IMR-90 (cell line): ENCODE measurements around the gene LAP3. TPM values are rescaled to one million over a fixed set of nuclear protein-coding genes. Genes with fewer than 3 reads are reported as not detected.
A peak's percentile ranks its signal among the peaks of the same experiment; 100 is the strongest.

Source experiments
- ATAC-seq: fragments of 200-7000 bp; cut with Tn5 transposase; 2 replicates; pipeline ENCODE4 v1.9.1; 2020; ENCODE audit warnings: low read depth, mild to moderate bottlenecking, moderate library complexity
- BruUV-seq: library from RNA; stranded (reverse); fragments of 400-500 nt; replicated peaks from 2 replicates; lab custom pipeline; 2021; lab: Mats Ljungman, UMichigan
- CTCF ChIA-PET: fragments of 300-600 bp; formaldehyde crosslinking; extraction: SDS; loops from one replicate; lab custom pipeline; 2021; ENCODE audit warnings: antibody characterized with exemption; lab: Yijun Ruan, JAX
- POLR2A ChIA-PET: fragments of 300-600 bp; sonication (Branson Sonifier 250); formaldehyde crosslinking; loops from one replicate; lab custom pipeline; 2022; ENCODE audit warnings: antibody characterized with exemption; ENCODE audit not compliant: unreplicated experiment; lab: Charles Lee
- DNase-seq: peaks from one replicate; pipeline ENCODE4 v3.0.0; 2013
- H2AFZ ChIP-seq: replicated peaks from 2 replicates; pipeline ENCODE3; 2013; ENCODE audit warnings: low read length, mild to moderate bottlenecking; ENCODE audit not compliant: poor library complexity
- H2AK5ac ChIP-seq: 2 replicates; pipeline ENCODE4 v1.6.1; 2013; ENCODE audit warnings: low read depth, low read length, inconsistent platforms
- H2AK9ac ChIP-seq: replicated peaks from 2 replicates; pipeline ENCODE3; 2013; ENCODE audit warnings: mild to moderate bottlenecking, low read depth, low read length, moderate library complexity; ENCODE audit not compliant: poor library complexity
- H2BK120ac ChIP-seq: 2 replicates; pipeline ENCODE4 v1.6.1; 2013; ENCODE audit warnings: low read depth, low read length, inconsistent platforms
- H2BK15ac ChIP-seq: 3 replicates; pipeline ENCODE4 v1.6.1; 2013; ENCODE audit warnings: low read depth, low read length, inconsistent platforms
- H2BK20ac ChIP-seq: 2 replicates; pipeline ENCODE4 v1.6.1; 2013; ENCODE audit warnings: low read depth, mild to moderate bottlenecking, inconsistent platforms, low read length, moderate library complexity
- H2BK5ac ChIP-seq: 2 replicates; pipeline ENCODE4 v1.6.1; 2013; ENCODE audit warnings: mild to moderate bottlenecking, low read depth, low read length, inconsistent platforms; ENCODE audit not compliant: poor library complexity, severe bottlenecking
- H3K14ac ChIP-seq: replicated peaks from 2 replicates; pipeline ENCODE4 v1.6.1; 2013; ENCODE audit warnings: low read depth, low read length, inconsistent platforms
- H3K18ac ChIP-seq: 2 replicates; pipeline ENCODE4 v1.6.1; 2013; ENCODE audit warnings: low read depth, low read length, control low read depth
- H3K23ac ChIP-seq: 2 replicates; pipeline ENCODE4 v1.6.1; 2013; ENCODE audit warnings: low read depth, low read length, inconsistent platforms
- H3K27ac ChIP-seq: 2 replicates; pipeline ENCODE4 v1.5.1; 2013; ENCODE audit warnings: mild to moderate bottlenecking, control low read depth, low read length; ENCODE audit not compliant: insufficient read depth
- H3K27me3 ChIP-seq: 2 replicates; pipeline ENCODE4 v1.6.1; 2013; ENCODE audit warnings: low read length; ENCODE audit not compliant: control insufficient read depth, insufficient read depth
- H3K36me3 ChIP-seq: 2 replicates; pipeline ENCODE4 v1.6.1; 2013; ENCODE audit warnings: low read length, mixed read lengths; ENCODE audit not compliant: control insufficient read depth, insufficient read depth
- H3K4ac ChIP-seq: 2 replicates; pipeline ENCODE4 v1.6.1; 2013; ENCODE audit warnings: low read depth, low read length, inconsistent platforms
- H3K4me1 ChIP-seq: 2 replicates; pipeline ENCODE4 v1.6.1; 2013; ENCODE audit warnings: low read length, mixed read lengths; ENCODE audit not compliant: control insufficient read depth, insufficient read depth
- H3K4me2 ChIP-seq: 2 replicates; pipeline ENCODE4 v1.6.1; 2013; ENCODE audit warnings: low read depth, mild to moderate bottlenecking, control low read depth, low read length, moderate library complexity
- H3K4me3 ChIP-seq: 2 replicates; pipeline ENCODE4 v1.5.1; 2013; ENCODE audit warnings: low read depth, mild to moderate bottlenecking, control low read depth, low read length, moderate library complexity; ENCODE audit not compliant: insufficient read depth
- H3K56ac ChIP-seq: 2 replicates; pipeline ENCODE4 v1.6.1; 2013; ENCODE audit warnings: low read length, inconsistent platforms; ENCODE audit not compliant: insufficient read depth; ENCODE audit errors: extremely low read depth
- H3K79me1 ChIP-seq, 2 experiments: 2 replicates each; pipeline ENCODE4 v1.6.1; 2013; ENCODE audit warnings: low read length in 2 of 2, inconsistent platforms in 1 of 2, low read depth in 1 of 2
- H3K9ac ChIP-seq: 2 replicates; pipeline ENCODE4 v1.6.1; 2013; ENCODE audit warnings: low read depth, low read length, control low read depth
- H3K9me1 ChIP-seq: 2 replicates; pipeline ENCODE4 v1.6.1; 2013; ENCODE audit warnings: low read length, inconsistent platforms; ENCODE audit not compliant: insufficient read depth
- H3K9me3 ChIP-seq: 2 replicates; pipeline ENCODE4 v1.6.1; 2013; ENCODE audit warnings: low read length; ENCODE audit not compliant: control insufficient read depth, insufficient read depth
- H4K20me1 ChIP-seq: 2 replicates; pipeline ENCODE4 v1.6.1; 2013; ENCODE audit warnings: low read length, inconsistent platforms; ENCODE audit not compliant: insufficient read depth
- H4K5ac ChIP-seq: 2 replicates; pipeline ENCODE4 v1.6.1; 2013; ENCODE audit warnings: mild to moderate bottlenecking, low read depth, low read length, control low read depth
- H4K8ac ChIP-seq, 2 experiments: 2 replicates each; pipeline ENCODE4 v1.6.1; 2013; ENCODE audit warnings: low read depth in 2 of 2, low read length in 2 of 2, control low read depth in 1 of 2, inconsistent platforms in 1 of 2
- H4K91ac ChIP-seq: 2 replicates; pipeline ENCODE4 v1.6.1; 2013; ENCODE audit warnings: low read depth, low read length, inconsistent platforms; ENCODE audit not compliant: insufficient read depth
- BHLHE40 ChIP-seq: fragments of 150-350 bp; IDR thresholded peaks from 2 replicates; pipeline ENCODE4 v1.6.1; 2016; ENCODE audit warnings: mild to moderate bottlenecking, low read depth, low read length
- CHD1 ChIP-seq: IDR thresholded peaks from 2 replicates; pipeline ENCODE4 v1.6.1; 2012; ENCODE audit warnings: low read depth, low read length, improper control_type of control experiment
- ELK1 ChIP-seq: fragments of 150-350 bp; IDR thresholded peaks from 2 replicates; pipeline ENCODE4 v1.6.1; 2016; ENCODE audit warnings: low read depth, mild to moderate bottlenecking, low read length, moderate library complexity, borderline replicate concordance
- FOS ChIP-seq: fragments of 150-350 bp; IDR thresholded peaks from 2 replicates; pipeline ENCODE4 v1.6.1; 2016; ENCODE audit warnings: low read depth, low read length
- MAFK ChIP-seq: IDR thresholded peaks from 2 replicates; pipeline ENCODE4 v1.6.1; 2012; ENCODE audit warnings: low read depth, low read length, improper control_type of control experiment
- MAZ ChIP-seq: IDR thresholded peaks from 2 replicates; pipeline ENCODE4 v1.6.1; 2012; ENCODE audit warnings: low read depth, mild to moderate bottlenecking, low read length, improper control_type of control experiment, moderate library complexity, borderline replicate concordance
- MXI1 ChIP-seq: IDR thresholded peaks from 2 replicates; pipeline ENCODE4 v1.6.1; 2012; ENCODE audit warnings: low read depth, mild to moderate bottlenecking, low read length, moderate library complexity, borderline replicate concordance
- NFE2L2 ChIP-seq: fragments of 150-350 bp; IDR thresholded peaks from 2 replicates; pipeline ENCODE4 v1.6.1; 2016; ENCODE audit warnings: low read depth, mild to moderate bottlenecking, low read length
- RAD21 ChIP-seq: IDR thresholded peaks from 2 replicates; pipeline ENCODE4 v1.6.1; 2012; ENCODE audit warnings: low read length, improper control_type of control experiment
- RCOR1 ChIP-seq: IDR thresholded peaks from 2 replicates; pipeline ENCODE4 v1.6.1; 2012; ENCODE audit warnings: mild to moderate bottlenecking, low read length, improper control_type of control experiment; ENCODE audit not compliant: insufficient replicate concordance
- SMC3 ChIP-seq: fragments of 150-350 bp; IDR thresholded peaks from 2 replicates; pipeline ENCODE4 v1.6.1; 2016; ENCODE audit warnings: low read depth, mild to moderate bottlenecking, antibody characterized with exemption, low read length, moderate library complexity
- WGBS, 2 experiments: methylation state at CpG; one replicate each; pipeline versions ENCODE4 v1.1.5 to v1.1.7; 2013; ENCODE audit warnings: missing lambda C conversion rate in 2 of 2; ENCODE audit not compliant: insufficient read length in 1 of 2; ENCODE audit errors: extremely low coverage in 2 of 2; 5-methylcytosine and 5-hydroxymethylcytosine counted together
- dilution Hi-C: fragments of 300-500 bp; cut with HindIII; formaldehyde crosslinking; loops from one replicate; pipeline ENCODE4 v1.14.3; 2018; ENCODE audit warnings: low sequenced_read_pairs; ENCODE audit not compliant: unreplicated experiment
- in situ Hi-C: fragments of 300-500 bp; cut with MboI; formaldehyde crosslinking; loops from 3 replicates; pipeline ENCODE4 v1.14.3; 2019; ENCODE audit warnings: low sequenced_read_pairs, inconsistent platforms, mixed read lengths
- intact Hi-C: fragments of 100-400 bp; cut with micrococcal nuclease; formaldehyde crosslinking; loops from 2 replicates; pipeline ENCODE4 v1.10.0; 2022
- polyA plus RNA-seq, 3 experiments: library from polyadenylated mRNA; depleted of rRNA; stranded (reverse); fragments of >200 nt; gene quantifications; 2 replicates each; pipeline ENCODE4 v1.2.3, GENCODE V29; 2012; ENCODE audit warnings: low replicate concordance in 1 of 3
- total RNA-seq: library from RNA; depleted of rRNA; stranded (reverse); fragments of >200 nt; gene quantifications from 2 replicates; pipeline ENCODE4 v1.2.3, GENCODE V29; 2012
- TF ChIP-seq, protein P1 (sequence below): fragments of 150-350 bp; IDR thresholded peaks from 2 replicates; pipeline ENCODE4 v1.6.1; 2017; ENCODE audit warnings: mild to moderate bottlenecking, antibody characterized with exemption, low read length, low read depth
- TF ChIP-seq, protein P2 (sequence below): conservative IDR thresholded peaks from 2 replicates; pipeline ENCODE4 v1.5.1; 2012; ENCODE audit warnings: mild to moderate bottlenecking, low read depth, low read length, improper control_type of control experiment

The LAP3 gene
- total and polyA plus RNA-seq, 2 of the 4 experiments (the other 2 are of a cell fraction): 57.9 to 91.6 TPM

GRCh38 chr4:17597517-17597916, 20.5 kb downstream of the LAP3 start:
- no peak overlapping the region for H2AK5ac ChIP-seq
- no peak overlapping the region for H2BK20ac ChIP-seq
- H3K56ac ChIP-seq: no peak overlapping the region
- no peaks in the 10 kb centered on the region for H3K79me1 ChIP-seq
- H3K9me1 ChIP-seq: no peaks in the 10 kb centered on the region
- H3K4ac ChIP-seq: no peak overlapping the region
- H2BK5ac ChIP-seq: no peak overlapping the region
- no TSS peak for BruUV-seq
- no peak overlapping the region for H3K4me2 ChIP-seq
- H3K9me3 ChIP-seq: no peaks in the 10 kb centered on the region
- H4K5ac ChIP-seq: no peak overlapping the region
- no peaks in the 10 kb centered on the region for H4K20me1 ChIP-seq
- DNase-seq (peak; percentile 6), ATAC-seq (peak; percentile 49; the same call in 1 of the 2 replicates)
- no peak overlapping the region for H2BK120ac ChIP-seq
- H3K18ac ChIP-seq: no peak overlapping the region
- H3K4me1 ChIP-seq: no peaks in the 10 kb centered on the region
- in situ Hi-C loops: loop anchor here (25.0 kb wide), 2 partner anchors 215 to 415 kb away; partner anchors contain the start of genes DCAF16, LCORL and NCAPG
- H2AFZ ChIP-seq: no peak overlapping the region
- H3K23ac ChIP-seq: no peak overlapping the region
- POLR2A ChIA-PET: no interaction called here
- no peak overlapping the region for H2AK9ac ChIP-seq
- peaks cover 30% of the 10 kb centered on the region for H3K36me3 ChIP-seq
- H3K14ac ChIP-seq: no peak overlapping the region
- no peak overlapping the region for H3K4me3 ChIP-seq
- no peak overlapping the region for H3K9ac ChIP-seq
- no peak overlapping the region for H2BK15ac ChIP-seq
- no peak overlapping the region for H4K8ac ChIP-seq
- H3K27ac ChIP-seq: no peak overlapping the region
- intact Hi-C loops: no loop called here
- dilution Hi-C loops: no loop called here
- WGBS, 2 experiments: no CpG with 5 or more reads among the region's 7 CpGs
- CTCF ChIA-PET: interaction anchor here (0.6 kb wide), 1 partner anchor 165 kb away, joined by 3 read pairs; no protein-coding TSS in a partner anchor
- H3K27me3 ChIP-seq: no peaks in the 10 kb centered on the region
- no peak for TF ChIP-seq MXI1
- TF ChIP-seq NFE2L2: no peak
- TF ChIP-seq, protein P1, sequence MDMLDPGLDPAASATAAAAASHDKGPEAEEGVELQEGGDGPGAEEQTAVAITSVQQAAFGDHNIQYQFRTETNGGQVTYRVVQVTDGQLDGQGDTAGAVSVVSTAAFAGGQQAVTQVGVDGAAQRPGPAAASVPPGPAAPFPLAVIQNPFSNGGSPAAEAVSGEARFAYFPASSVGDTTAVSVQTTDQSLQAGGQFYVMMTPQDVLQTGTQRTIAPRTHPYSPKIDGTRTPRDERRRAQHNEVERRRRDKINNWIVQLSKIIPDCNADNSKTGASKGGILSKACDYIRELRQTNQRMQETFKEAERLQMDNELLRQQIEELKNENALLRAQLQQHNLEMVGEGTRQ: no peak
- no peak for TF ChIP-seq MAFK
- TF ChIP-seq, protein P2, sequence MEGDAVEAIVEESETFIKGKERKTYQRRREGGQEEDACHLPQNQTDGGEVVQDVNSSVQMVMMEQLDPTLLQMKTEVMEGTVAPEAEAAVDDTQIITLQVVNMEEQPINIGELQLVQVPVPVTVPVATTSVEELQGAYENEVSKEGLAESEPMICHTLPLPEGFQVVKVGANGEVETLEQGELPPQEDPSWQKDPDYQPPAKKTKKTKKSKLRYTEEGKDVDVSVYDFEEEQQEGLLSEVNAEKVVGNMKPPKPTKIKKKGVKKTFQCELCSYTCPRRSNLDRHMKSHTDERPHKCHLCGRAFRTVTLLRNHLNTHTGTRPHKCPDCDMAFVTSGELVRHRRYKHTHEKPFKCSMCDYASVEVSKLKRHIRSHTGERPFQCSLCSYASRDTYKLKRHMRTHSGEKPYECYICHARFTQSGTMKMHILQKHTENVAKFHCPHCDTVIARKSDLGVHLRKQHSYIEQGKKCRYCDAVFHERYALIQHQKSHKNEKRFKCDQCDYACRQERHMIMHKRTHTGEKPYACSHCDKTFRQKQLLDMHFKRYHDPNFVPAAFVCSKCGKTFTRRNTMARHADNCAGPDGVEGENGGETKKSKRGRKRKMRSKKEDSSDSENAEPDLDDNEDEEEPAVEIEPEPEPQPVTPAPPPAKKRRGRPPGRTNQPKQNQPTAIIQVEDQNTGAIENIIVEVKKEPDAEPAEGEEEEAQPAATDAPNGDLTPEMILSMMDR: peak; percentile 23; the same call in 1 of the 2 replicates
- TF ChIP-seq FOS: no peak
- TF ChIP-seq RAD21: peak; percentile 33
- no peak for TF ChIP-seq BHLHE40
- TF ChIP-seq RCOR1: no peak
- no peak for TF ChIP-seq SMC3
- TF ChIP-seq MAZ: no peak
- TF ChIP-seq CHD1: no peak
- no peak for TF ChIP-seq ELK1
- H4K91ac ChIP-seq: no peak overlapping the region
